Measurements from ENCODE around the gene BARD1. TPM values are rescaled to one million over a fixed set of nuclear protein-coding genes. Genes with fewer than 3 reads are reported as not detected.
A peak's percentile ranks its signal among the peaks of the same experiment; 100 is the strongest.

BARD1 gene
- polyA plus RNA-seq = 12.6 TPM

GRCh38 chr2:214808981-214809750, at the start of gene BARD1:
Gene BARD1 (minus strand): TSS chr2:214809683. CDS start chr2:214809569, 114 bp downstream.
- no peaks in the 10 kb centered on the region for H3K27me3 Mint-ChIP-seq
- peak within 1 kb of the TSS; percentile 92 to 98 (median 95) for H3K4me3 Mint-ChIP-seq
- H3K36me3 Mint-ChIP-seq = no peaks in the 10 kb centered on the region
- peak within 1 kb of the TSS; percentile 75 to 93 (median 91) for H3K27ac Mint-ChIP-seq
- H3K9me3 Mint-ChIP-seq = no peaks in the 10 kb centered on the region
- H3K4me1 Mint-ChIP-seq = peaks cover 14 to 26% (median 20%) of the 10 kb centered on the region in 3 donors

DNA sequence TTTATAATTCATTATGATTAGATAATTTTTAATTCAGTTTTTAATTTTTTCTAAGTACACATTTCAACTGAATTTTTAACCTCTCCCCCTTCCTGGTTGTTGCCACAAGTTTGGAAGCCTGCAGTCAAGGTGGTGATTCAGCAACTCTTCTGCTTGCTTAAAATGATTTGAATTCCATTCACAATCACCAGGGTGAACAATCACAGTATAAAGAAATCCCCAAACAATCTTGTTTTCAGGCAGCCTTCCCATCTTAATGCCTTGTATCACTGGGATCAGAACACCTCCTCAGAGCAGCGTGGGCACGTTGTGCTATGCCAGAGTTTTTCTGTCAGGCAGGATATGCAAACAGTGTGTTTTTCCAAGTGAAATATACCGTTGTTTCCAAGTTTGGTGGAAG, 46.7 kb upstream of the BARD1 start:
- H3K4me1 Mint-ChIP-seq = no peaks in the 10 kb centered on the region
- no peak overlapping the region for H3K27ac Mint-ChIP-seq
- H3K9me3 Mint-ChIP-seq = peaks cover 0 to 4% (median 0%) of the 10 kb centered on the region in 3 donors
- H3K27me3 Mint-ChIP-seq = no peaks in the 10 kb centered on the region
- H3K36me3 Mint-ChIP-seq = no peaks in the 10 kb centered on the region
- no peak overlapping the region for H3K4me3 Mint-ChIP-seq

- Mint-ChIP-seq H3K27ac (no peak overlapping the region), H3K36me3 (no peaks in the 10 kb centered on the region), H3K4me3 (no peak overlapping the region), H3K9me3 (no peaks in the 10 kb centered on the region), H3K4me1 (no peaks in the 10 kb centered on the region), H3K27me3 (no peaks in the 10 kb centered on the region)
Measured at GRCh38 chr2:214853906-214854305, 44.4 kb upstream of the BARD1 start.

DNA sequence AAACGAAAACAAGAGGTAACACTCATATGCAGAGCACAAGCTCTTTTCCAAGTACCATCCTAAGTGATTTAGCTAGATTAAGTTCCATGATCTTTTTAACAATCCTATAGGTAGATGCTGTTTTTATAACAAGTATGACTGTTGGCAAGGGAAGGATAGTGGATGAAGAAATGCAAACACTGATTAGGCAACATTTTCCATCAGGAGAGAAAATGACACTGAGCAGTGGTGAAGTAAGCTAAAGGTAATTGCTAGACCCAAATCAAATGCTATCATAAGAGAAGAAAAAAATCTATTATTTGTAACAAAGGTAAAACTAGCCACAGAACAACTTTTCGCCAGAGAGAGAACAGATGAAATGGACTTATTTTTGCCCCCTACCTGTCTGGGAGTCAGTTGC, 34.3 kb upstream of the BARD1 start:
- Mint-ChIP-seq H3K9me3 (peaks cover 4 to 6% (median 4%) of the 10 kb centered on the region in 3 donors), H3K27me3 (no peaks in the 10 kb centered on the region), H3K27ac (no peak overlapping the region), H3K36me3 (no peaks in the 10 kb centered on the region), H3K4me3 (no peak overlapping the region), H3K4me1 (peaks cover 0 to 7% (median 5%) of the 10 kb centered on the region in 3 donors)

DNA sequence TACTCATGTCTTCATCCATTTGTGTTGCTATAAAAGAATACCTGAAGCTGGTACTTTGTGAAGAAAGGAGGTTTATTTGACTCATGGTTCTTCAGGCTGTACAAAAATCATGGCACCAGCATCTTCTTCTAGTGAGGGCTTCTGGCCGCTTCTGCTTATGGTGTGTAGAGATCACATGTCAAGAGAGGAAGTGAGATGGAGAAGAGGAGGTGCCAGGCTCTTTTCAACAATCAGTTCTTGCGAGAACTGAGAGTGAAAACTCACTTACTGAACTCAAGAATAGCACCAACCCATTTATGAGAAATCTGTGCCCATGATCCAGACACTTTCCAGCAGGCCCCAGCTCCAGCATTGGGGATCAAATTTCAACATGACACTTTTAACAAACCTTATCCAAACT, 30.0 kb upstream of the BARD1 start:
- H3K9me3 Mint-ChIP-seq = peaks cover 4 to 6% (median 6%) of the 10 kb centered on the region in 3 donors
- H3K27ac Mint-ChIP-seq = no peak overlapping the region
- no peaks in the 10 kb centered on the region for H3K27me3 Mint-ChIP-seq
- peak overlapping the region in 1 of 4 donors; percentile 2 for H3K4me3 Mint-ChIP-seq
- H3K36me3 Mint-ChIP-seq = no peaks in the 10 kb centered on the region
- H3K4me1 Mint-ChIP-seq = peaks cover 0 to 9% (median 5%) of the 10 kb centered on the region in 3 donors

DNA sequence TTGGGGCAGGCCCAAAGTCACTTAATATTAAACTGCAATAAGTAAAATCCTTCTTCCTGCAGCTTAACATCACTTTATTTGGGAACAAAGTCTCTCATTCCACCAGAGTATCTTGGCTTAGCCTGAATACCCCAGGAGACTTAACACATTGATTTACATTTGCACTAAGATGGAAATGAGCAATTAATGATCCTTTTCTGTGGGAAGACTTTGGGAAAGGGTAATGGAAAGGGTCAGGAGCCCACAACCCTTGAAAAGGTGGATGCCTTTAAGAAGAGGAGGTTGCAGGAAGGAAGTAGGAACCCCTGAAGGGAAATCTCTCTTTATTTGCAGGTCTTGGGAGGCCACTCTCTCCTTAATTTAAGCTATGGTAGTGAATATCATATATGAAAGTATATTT, 28.0 kb upstream of the BARD1 start:
- H3K36me3 Mint-ChIP-seq = no peaks in the 10 kb centered on the region
- no peaks in the 10 kb centered on the region for H3K27me3 Mint-ChIP-seq
- peaks cover 4 to 6% (median 6%) of the 10 kb centered on the region in 3 donors for H3K9me3 Mint-ChIP-seq
- H3K4me3 Mint-ChIP-seq = no peak overlapping the region
- peaks cover 0 to 9% (median 5%) of the 10 kb centered on the region in 3 donors for H3K4me1 Mint-ChIP-seq
- H3K27ac Mint-ChIP-seq = no peak overlapping the region

DNA sequence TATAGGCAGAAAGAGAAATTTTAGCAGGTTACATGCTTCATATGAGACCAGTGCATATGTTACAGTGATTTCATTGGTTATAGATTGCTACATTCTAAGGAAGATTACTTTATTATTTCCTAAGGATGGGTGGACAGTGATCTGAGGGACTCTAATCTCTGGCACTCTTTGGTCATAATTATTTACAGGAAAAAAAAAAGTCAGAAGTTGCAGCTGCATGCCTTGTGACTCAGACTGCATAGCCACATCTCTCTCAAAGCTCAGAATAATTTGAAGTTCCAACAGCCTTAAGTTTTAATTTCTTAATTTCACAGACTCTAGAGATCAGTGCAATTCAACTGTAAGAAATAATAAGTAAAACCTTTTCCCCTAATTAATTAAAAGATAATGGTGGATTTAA, 27.1 kb upstream of the BARD1 start:
- peaks cover 0 to 9% (median 5%) of the 10 kb centered on the region in 3 donors for H3K4me1 Mint-ChIP-seq
- H3K27ac Mint-ChIP-seq = no peak overlapping the region
- peaks cover 4 to 6% (median 6%) of the 10 kb centered on the region in 3 donors for H3K9me3 Mint-ChIP-seq
- no peak overlapping the region for H3K4me3 Mint-ChIP-seq
- H3K27me3 Mint-ChIP-seq = no peaks in the 10 kb centered on the region
- no peaks in the 10 kb centered on the region for H3K36me3 Mint-ChIP-seq

GRCh38 chr2:214830794-214831346, 21.4 kb upstream of the BARD1 start:
- Mint-ChIP-seq H3K36me3 (no peaks in the 10 kb centered on the region), H3K27ac (no peak overlapping the region), H3K9me3 (no peaks in the 10 kb centered on the region), H3K4me3 (no peak overlapping the region), H3K27me3 (no peaks in the 10 kb centered on the region), H3K4me1 (no peaks in the 10 kb centered on the region)

- H3K36me3 Mint-ChIP-seq = no peaks in the 10 kb centered on the region
- H3K4me1 Mint-ChIP-seq = no peaks in the 10 kb centered on the region
- no peak overlapping the region for H3K27ac Mint-ChIP-seq
- H3K9me3 Mint-ChIP-seq = no peaks in the 10 kb centered on the region
- peaks cover 3% of the 10 kb centered on the region for H3K27me3 Mint-ChIP-seq
- H3K4me3 Mint-ChIP-seq = no peak overlapping the region
Measured at GRCh38 chr2:214816008-214816533, 6.6 kb upstream of the BARD1 start.

GRCh38 chr2:214810671-214811070, 1.2 kb upstream of the BARD1 start:
- Mint-ChIP-seq H3K4me1 (peaks cover 9 to 25% (median 13%) of the 10 kb centered on the region in 3 donors), H3K27ac (peak overlapping the region in 1 of 3 donors; percentile 87), H3K9me3 (no peaks in the 10 kb centered on the region), H3K36me3 (no peaks in the 10 kb centered on the region), H3K4me3 (peak overlapping the region; percentile 91 to 98 (median 94)), H3K27me3 (peaks cover 3% of the 10 kb centered on the region)

DNA sequence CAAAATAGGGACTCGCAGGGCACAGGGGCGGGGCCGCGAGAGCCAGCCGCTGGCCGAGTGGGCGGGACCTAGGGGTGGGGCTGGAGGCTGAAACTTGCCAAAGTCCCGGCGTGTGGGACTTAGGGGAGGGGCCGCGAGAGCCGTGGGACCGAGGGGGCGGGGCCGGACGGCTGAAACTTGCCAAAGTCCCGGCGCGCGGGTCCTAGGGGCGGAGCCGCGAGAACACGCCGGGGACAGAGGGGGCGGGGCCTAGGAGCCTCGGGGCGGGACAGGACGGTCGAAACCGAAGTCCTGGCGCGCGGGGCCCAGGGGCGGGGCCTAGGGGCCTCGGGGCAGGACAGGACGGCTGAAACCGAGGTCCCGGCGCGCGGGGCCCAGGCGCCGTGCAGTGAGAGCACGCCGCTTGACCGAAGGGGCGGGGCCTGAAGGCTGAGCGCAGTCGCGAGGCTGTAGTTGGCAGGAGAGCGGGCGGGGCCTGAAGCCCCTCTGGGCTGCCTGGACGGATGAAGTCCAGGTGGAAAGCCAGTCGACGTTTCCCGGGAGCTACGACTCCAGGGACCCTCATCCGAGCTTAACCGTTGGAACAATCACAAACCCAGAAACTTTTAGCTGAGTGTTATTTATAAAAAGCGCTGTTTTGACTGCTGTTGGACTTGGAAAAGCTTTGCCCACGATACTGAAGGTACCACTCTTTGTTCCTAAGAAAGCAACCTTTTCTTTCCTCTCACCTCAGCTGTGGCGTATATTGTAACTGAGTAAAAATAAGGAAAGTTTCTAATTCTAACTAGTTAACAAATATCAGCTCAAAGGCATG, 475 bp upstream of the BARD1 start:
- H3K36me3 Mint-ChIP-seq = no peaks in the 10 kb centered on the region
- peaks cover 3% of the 10 kb centered on the region for H3K27me3 Mint-ChIP-seq
- H3K9me3 Mint-ChIP-seq = no peaks in the 10 kb centered on the region
- H3K27ac Mint-ChIP-seq = peak overlapping the region; percentile 75 to 87 (median 85)
- H3K4me1 Mint-ChIP-seq = peaks cover 14 to 26% (median 20%) of the 10 kb centered on the region in 3 donors
- H3K4me3 Mint-ChIP-seq = peak overlapping the region; percentile 92 to 98 (median 95)

- Mint-ChIP-seq H3K4me1 (peaks cover 14 to 26% (median 23%) of the 10 kb centered on the region in 3 donors), H3K9me3 (no peaks in the 10 kb centered on the region), H3K36me3 (no peaks in the 10 kb centered on the region), H3K4me3 (peak overlapping the region; percentile 92 to 98 (median 95)), H3K27ac (peak overlapping the region; percentile 75 to 93 (median 91)), H3K27me3 (no peaks in the 10 kb centered on the region)
Measured at GRCh38 chr2:214807653-214808052, 1.8 kb downstream of the BARD1 start.

DNA sequence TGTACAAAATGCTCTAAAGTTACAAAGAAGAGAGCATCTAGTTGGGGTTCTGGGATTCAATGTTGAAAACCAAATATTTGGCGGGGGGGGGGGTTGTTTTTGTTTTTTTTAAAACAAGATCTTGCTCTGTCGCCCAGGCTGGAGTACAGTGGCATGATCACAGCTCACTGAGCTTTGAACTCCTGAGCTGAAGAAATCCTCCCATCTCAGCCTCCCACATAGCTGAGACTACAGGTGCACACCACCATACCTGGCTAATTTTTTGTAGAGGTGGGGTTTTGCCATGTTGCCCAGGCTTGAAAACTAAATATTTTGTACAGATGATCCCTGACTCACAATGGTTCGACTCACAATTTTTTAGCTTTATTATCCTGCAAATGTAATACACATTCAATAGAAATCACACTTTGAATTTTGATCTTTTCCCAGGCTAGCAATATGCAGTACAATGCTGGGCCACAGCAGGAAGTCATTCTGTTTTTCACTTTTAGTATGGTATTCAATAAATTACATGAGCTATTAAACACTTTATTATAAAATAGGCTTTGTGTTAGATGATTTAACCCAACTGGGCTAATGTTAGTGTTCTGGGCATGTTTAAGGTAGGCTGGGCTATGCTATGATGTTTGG, 7.6 kb downstream of the BARD1 start:
- Mint-ChIP-seq H3K9me3 (no peaks in the 10 kb centered on the region), H3K4me1 (peaks cover 13 to 24% (median 23%) of the 10 kb centered on the region in 3 donors), H3K4me3 (no peak overlapping the region), H3K27me3 (no peaks in the 10 kb centered on the region), H3K27ac (no peak overlapping the region), H3K36me3 (peaks cover 6% of the 10 kb centered on the region)

DNA sequence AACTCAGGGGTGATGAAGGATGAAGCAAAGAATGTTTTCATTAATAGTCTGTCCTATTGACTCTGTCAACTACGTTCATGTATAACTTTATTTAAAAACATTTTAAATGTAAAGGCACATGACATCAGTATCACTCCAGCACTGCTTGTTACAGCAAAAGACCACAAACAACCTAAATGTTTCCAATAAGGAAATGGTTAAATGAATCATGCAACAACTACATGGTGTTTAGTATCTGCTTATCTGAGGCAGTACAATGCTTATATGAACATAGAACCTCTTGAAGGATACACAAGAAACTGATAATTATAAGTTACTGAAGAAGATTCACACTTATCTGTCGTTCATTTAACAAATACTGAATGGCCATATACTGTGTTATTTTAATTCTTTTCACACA, 8.4 kb downstream of the BARD1 start:
- H3K4me3 Mint-ChIP-seq = no peak overlapping the region
- H3K27me3 Mint-ChIP-seq = no peaks in the 10 kb centered on the region
- H3K36me3 Mint-ChIP-seq = peaks cover 9% of the 10 kb centered on the region
- peaks cover 17 to 23% (median 22%) of the 10 kb centered on the region in 3 donors for H3K4me1 Mint-ChIP-seq
- H3K27ac Mint-ChIP-seq = no peak overlapping the region
- H3K9me3 Mint-ChIP-seq = no peaks in the 10 kb centered on the region
